Measurements from ENCODE around the gene ZFP57.

GRCh38 chr6:29730575-29731126 is 49.7 kb upstream of the ZFP57 start:
- TF ChIP-seq CTCF (IDR thresholded peaks at IDR 0.05; ENCODE audit: poor library complexity), result no peak
- TF ChIP-seq EZH2 (IDR thresholded peaks at IDR 0.05; ENCODE audit: borderline replicate concordance), result no peak
- TF ChIP-seq EZH2phosphoT487 (IDR thresholded peaks at IDR 0.05; ENCODE audit: low read depth, severe bottlenecking, unreplicated experiment), result no peak
